ENCODE measurements around the gene DEFB115. TPM values are rescaled to one million over a fixed set of nuclear protein-coding genes. Genes with fewer than 3 reads are reported as not detected.
"Not testable (repeated sequence)": the region's sequence is repeated elsewhere in the genome, so short reads cannot be mapped to it uniquely, and the experiment has no call there.

DEFB115 gene
- not detected for total RNA-seq
- polyA plus RNA-seq (ENCODE audit: insufficient read length in 2 of 2) = not detected
- long read RNA-seq, donor 1 = 0 reads
- long read RNA-seq, donor 2 = 0 reads
- long read RNA-seq, donor 3 = 0 reads
- long read RNA-seq, donor 4 = 0 reads

GRCh38 chr20:31257364-31257763 is at the start of gene DEFB115:
Gene DEFB115, plus strand, starts transcription at chr20:31257664. Its CDS starts 0 bp downstream, at chr20:31257664.
- peaks cover 9% of the 10 kb centered on the region for H3K9me3 ChIP-seq (ENCODE audit: control insufficient read depth, insufficient read depth, low read length)
- H3K27ac ChIP-seq (ENCODE audit: low read depth, low read length) = no peak within 1 kb of the TSS
- H3K4me3 ChIP-seq (ENCODE audit: low read depth, low read length) = no peak within 1 kb of the TSS
- no peaks in the 10 kb centered on the region for H3K36me3 ChIP-seq (ENCODE audit: control insufficient read depth, insufficient read depth, low read length)
- WGBS (ENCODE audit: insufficient coverage) = 100% methylated on average over 1 of the region's 2 CpGs
- H3K4me1 ChIP-seq (ENCODE audit: control insufficient read depth, insufficient read depth, low read length) = no peaks in the 10 kb centered on the region
- no peak for DNase-seq (ENCODE audit: low read depth in 4 of 6, low spot score in 6 of 6)
- no peaks in the 10 kb centered on the region for H3K27me3 ChIP-seq (ENCODE audit: control insufficient read depth, insufficient read depth, low read length)

- Histone ChIP-seq H3K27me3 (ENCODE audit: control insufficient read depth, insufficient read depth, low read length) (no peaks in the 10 kb centered on the region), H3K4me3 (ENCODE audit: low read depth, low read length) (no peak overlapping the region), H3K36me3 (ENCODE audit: control insufficient read depth, insufficient read depth, low read length) (no peaks in the 10 kb centered on the region), H3K4me1 (ENCODE audit: control insufficient read depth, insufficient read depth, low read length) (no peaks in the 10 kb centered on the region), H3K27ac (ENCODE audit: low read depth, low read length) (no peak overlapping the region), H3K9me3 (ENCODE audit: control insufficient read depth, insufficient read depth, low read length) (peaks cover 12% of the 10 kb centered on the region)
- 70% methylated on average over 10 of the region's 10 CpGs for WGBS (ENCODE audit: insufficient coverage)
- DNase-seq (ENCODE audit: low read depth in 4 of 6, low spot score in 6 of 6) = no peak
Measured at GRCh38 chr20:31236953-31237352, 20.5 kb upstream of the DEFB115 start.

GRCh38 chr20:31237763-31238162 is 19.7 kb upstream of the DEFB115 start:
- H3K27me3 ChIP-seq (ENCODE audit: control insufficient read depth, insufficient read depth, low read length) = no peaks in the 10 kb centered on the region
- DNase-seq (ENCODE audit: low read depth in 4 of 6, low spot score in 6 of 6) = no peak
- no peak overlapping the region for H3K27ac ChIP-seq (ENCODE audit: low read depth, low read length)
- WGBS (ENCODE audit: insufficient coverage) = 60% methylated on average over 6 of the region's 6 CpGs
- H3K9me3 ChIP-seq (ENCODE audit: control insufficient read depth, insufficient read depth, low read length) = peaks cover 15% of the 10 kb centered on the region
- H3K4me3 ChIP-seq (ENCODE audit: low read depth, low read length) = no peak overlapping the region
- no peaks in the 10 kb centered on the region for H3K36me3 ChIP-seq (ENCODE audit: control insufficient read depth, insufficient read depth, low read length)
- no peaks in the 10 kb centered on the region for H3K4me1 ChIP-seq (ENCODE audit: control insufficient read depth, insufficient read depth, low read length)

DNA sequence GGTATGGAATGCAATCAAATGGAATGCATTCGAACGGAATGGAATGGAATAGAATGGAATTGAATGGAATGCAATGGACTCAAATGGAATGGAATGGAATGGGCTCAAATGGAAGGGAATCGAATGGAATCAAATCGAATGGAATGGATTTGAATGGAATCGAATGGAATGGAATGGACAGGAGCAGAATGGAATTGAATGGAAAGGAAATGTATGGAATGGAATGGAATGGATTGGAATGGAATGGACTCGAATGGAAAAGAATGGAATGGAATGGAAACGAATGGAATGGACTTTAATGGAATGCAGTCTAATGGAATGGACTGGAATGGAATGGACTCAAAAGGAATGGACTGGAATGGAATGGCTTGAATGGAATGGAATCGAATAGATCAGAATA is 18.3 kb upstream of the DEFB115 start:
- no peak for DNase-seq (ENCODE audit: low read depth in 4 of 6, low spot score in 6 of 6)
- no peak overlapping the region for H3K27ac ChIP-seq (ENCODE audit: low read depth, low read length)
- H3K36me3 ChIP-seq (ENCODE audit: control insufficient read depth, insufficient read depth, low read length) = no peaks in the 10 kb centered on the region
- H3K9me3 ChIP-seq (ENCODE audit: control insufficient read depth, insufficient read depth, low read length) = peaks cover 12% of the 10 kb centered on the region
- H3K27me3 ChIP-seq (ENCODE audit: control insufficient read depth, insufficient read depth, low read length) = no peaks in the 10 kb centered on the region
- no peak overlapping the region for H3K4me3 ChIP-seq (ENCODE audit: low read depth, low read length)
- H3K4me1 ChIP-seq (ENCODE audit: control insufficient read depth, insufficient read depth, low read length) = no peaks in the 10 kb centered on the region
- 65% methylated on average over 8 of the region's 8 CpGs for WGBS (ENCODE audit: insufficient coverage)

DNA sequence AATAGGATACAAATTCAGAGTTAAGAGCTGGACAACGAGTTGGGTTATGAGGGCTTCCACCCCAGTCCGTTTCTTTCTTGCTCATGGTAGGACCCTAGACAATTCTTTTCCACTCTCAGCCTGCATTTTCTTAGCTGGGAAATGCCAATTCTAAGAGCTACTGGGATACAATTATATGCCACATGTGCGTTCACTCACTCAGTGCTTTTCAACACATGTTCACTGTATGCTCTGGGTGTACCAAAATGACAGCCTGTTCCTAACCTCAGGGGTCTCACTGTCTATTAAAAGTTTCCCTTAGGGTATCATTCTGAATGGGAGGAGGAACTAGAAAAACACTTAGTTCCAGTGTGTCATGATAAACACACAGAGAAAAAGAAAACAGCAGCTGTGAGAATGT is 505 bp upstream of the DEFB115 start:
- WGBS (ENCODE audit: insufficient coverage) = 21% methylated on average over 2 of the region's 3 CpGs
- no peaks in the 10 kb centered on the region for H3K4me1 ChIP-seq (ENCODE audit: control insufficient read depth, insufficient read depth, low read length)
- H3K9me3 ChIP-seq (ENCODE audit: control insufficient read depth, insufficient read depth, low read length) = peaks cover 9% of the 10 kb centered on the region
- no peak overlapping the region for H3K4me3 ChIP-seq (ENCODE audit: low read depth, low read length)
- no peaks in the 10 kb centered on the region for H3K27me3 ChIP-seq (ENCODE audit: control insufficient read depth, insufficient read depth, low read length)
- no peaks in the 10 kb centered on the region for H3K36me3 ChIP-seq (ENCODE audit: control insufficient read depth, insufficient read depth, low read length)
- no peak for DNase-seq (ENCODE audit: low read depth in 4 of 6, low spot score in 6 of 6)
- H3K27ac ChIP-seq (ENCODE audit: low read depth, low read length) = no peak overlapping the region

DNA sequence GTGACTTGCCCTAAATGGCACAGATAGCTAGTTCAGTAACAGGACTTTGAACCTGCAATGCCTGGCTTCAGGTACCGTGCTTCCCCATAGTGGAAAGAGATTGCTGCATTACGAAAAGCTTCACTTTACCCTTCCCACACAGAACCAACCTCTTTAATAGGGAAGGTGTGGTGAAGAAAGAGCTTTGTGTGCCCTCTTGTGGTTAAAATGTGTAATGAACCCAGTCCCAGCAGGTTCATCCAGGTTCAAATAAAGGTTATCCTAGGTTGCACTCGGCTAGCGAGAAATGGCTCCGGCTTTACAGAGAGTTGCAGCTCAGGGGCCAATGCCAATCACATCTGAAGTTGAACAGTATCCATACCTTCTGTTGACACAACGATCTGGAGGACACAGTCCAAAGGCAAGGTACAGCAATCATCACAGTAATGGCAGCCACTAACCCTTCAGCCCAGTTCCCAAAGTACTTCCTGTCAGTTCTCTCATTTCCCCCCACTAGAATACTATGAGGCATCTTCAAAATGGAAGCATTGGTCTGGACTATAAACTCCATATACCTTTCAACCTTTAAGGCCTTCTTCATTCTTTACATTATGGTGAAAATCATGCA is 3.0 kb downstream of the DEFB115 start:
- H3K27ac ChIP-seq (ENCODE audit: low read depth, low read length) = no peak overlapping the region
- H3K27me3 ChIP-seq (ENCODE audit: control insufficient read depth, insufficient read depth, low read length) = no peaks in the 10 kb centered on the region
- no peaks in the 10 kb centered on the region for H3K4me1 ChIP-seq (ENCODE audit: control insufficient read depth, insufficient read depth, low read length)
- H3K36me3 ChIP-seq (ENCODE audit: control insufficient read depth, insufficient read depth, low read length) = no peaks in the 10 kb centered on the region
- peaks cover 7% of the 10 kb centered on the region for H3K9me3 ChIP-seq (ENCODE audit: control insufficient read depth, insufficient read depth, low read length)
- no peak for DNase-seq (ENCODE audit: low read depth in 4 of 6, low spot score in 6 of 6)
- H3K4me3 ChIP-seq (ENCODE audit: low read depth, low read length) = no peak overlapping the region
- WGBS (ENCODE audit: insufficient coverage) = 62% methylated on average over 4 of the region's 6 CpGs

GRCh38 chr20:31274441-31274840 is 17.0 kb downstream of the DEFB115 start:
- H3K4me3 ChIP-seq (ENCODE audit: low read depth, low read length) = no peak overlapping the region
- no peak for DNase-seq (ENCODE audit: low read depth in 4 of 6, low spot score in 6 of 6)
- H3K27ac ChIP-seq (ENCODE audit: low read depth, low read length) = no peak overlapping the region
- WGBS (ENCODE audit: insufficient coverage) = 78% methylated on average over 15 of the region's 20 CpGs
- peaks cover 8% of the 10 kb centered on the region for H3K9me3 ChIP-seq (ENCODE audit: control insufficient read depth, insufficient read depth, low read length)
- no peaks in the 10 kb centered on the region for H3K36me3 ChIP-seq (ENCODE audit: control insufficient read depth, insufficient read depth, low read length)
- H3K27me3 ChIP-seq (ENCODE audit: control insufficient read depth, insufficient read depth, low read length) = no peaks in the 10 kb centered on the region
- H3K4me1 ChIP-seq (ENCODE audit: control insufficient read depth, insufficient read depth, low read length) = no peaks in the 10 kb centered on the region

- no peaks in the 10 kb centered on the region for H3K4me1 ChIP-seq (ENCODE audit: control insufficient read depth, insufficient read depth, low read length)
- WGBS (ENCODE audit: insufficient coverage) = 70% methylated on average over 1 of the region's 1 CpG
- H3K27me3 ChIP-seq (ENCODE audit: control insufficient read depth, insufficient read depth, low read length) = no peaks in the 10 kb centered on the region
- no peaks in the 10 kb centered on the region for H3K36me3 ChIP-seq (ENCODE audit: control insufficient read depth, insufficient read depth, low read length)
- no peak overlapping the region for H3K27ac ChIP-seq (ENCODE audit: low read depth, low read length)
- peaks cover 9% of the 10 kb centered on the region for H3K9me3 ChIP-seq (ENCODE audit: control insufficient read depth, insufficient read depth, low read length)
- no peak for DNase-seq (ENCODE audit: low read depth in 4 of 6, low spot score in 6 of 6)
- no peak overlapping the region for H3K4me3 ChIP-seq (ENCODE audit: low read depth, low read length)
Measured at GRCh38 chr20:31278178-31278577, 20.7 kb downstream of the DEFB115 start.

- not testable (repeated sequence) for DNase-seq (ENCODE audit: low read depth in 4 of 6, low spot score in 6 of 6); H3K4me1 ChIP-seq (ENCODE audit: control insufficient read depth, insufficient read depth, low read length); H3K36me3 ChIP-seq (ENCODE audit: control insufficient read depth, insufficient read depth, low read length); H3K9me3 ChIP-seq (ENCODE audit: control insufficient read depth, insufficient read depth, low read length); H3K27ac ChIP-seq (ENCODE audit: low read depth, low read length); H3K27me3 ChIP-seq (ENCODE audit: control insufficient read depth, insufficient read depth, low read length); H3K4me3 ChIP-seq (ENCODE audit: low read depth, low read length)
- WGBS (ENCODE audit: insufficient coverage) = 67% methylated on average over 6 of the region's 7 CpGs
Measured at GRCh38 chr20:31284964-31285363, 27.5 kb downstream of the DEFB115 start.

DNA sequence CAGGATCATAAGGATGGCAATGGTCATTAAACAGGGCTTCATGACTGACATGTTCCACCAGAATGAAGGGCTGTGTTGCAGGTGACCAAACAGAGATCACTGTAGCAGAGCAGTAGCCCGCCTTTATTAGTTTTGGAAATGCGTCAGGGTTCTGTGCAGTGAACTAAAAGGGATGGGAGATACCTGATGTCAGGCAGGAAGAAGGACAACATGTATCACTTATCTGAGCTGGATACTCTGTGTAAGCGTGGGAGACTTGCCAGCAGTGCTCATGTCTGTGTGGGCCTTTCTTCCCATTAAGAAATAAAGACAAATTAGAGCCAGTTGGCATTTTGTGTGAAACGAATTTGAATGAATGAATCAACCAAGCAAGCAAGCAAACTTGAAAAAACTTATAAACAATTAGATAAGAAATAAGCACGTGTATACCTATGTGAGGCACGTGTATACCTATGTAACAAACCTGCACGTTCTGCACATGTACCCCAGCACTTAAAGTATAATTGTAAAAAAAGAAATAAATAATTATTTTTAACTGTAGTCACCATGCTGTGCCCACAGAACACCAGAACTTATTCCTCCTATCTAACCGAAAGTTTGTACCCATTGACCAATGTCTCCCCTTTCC is 51.2 kb downstream of the DEFB115 start, which contains the start of gene DEFB116:
Gene DEFB116 (minus strand): TSS at position 51 of the 628 bp plus-strand sequence. CDS start 0 bp downstream, at position 51.
- Histone ChIP-seq H3K36me3 (ENCODE audit: control insufficient read depth, insufficient read depth, low read length) (no peaks in the 10 kb centered on the region), H3K9me3 (ENCODE audit: control insufficient read depth, insufficient read depth, low read length) (peaks cover 5% of the 10 kb centered on the region), H3K4me1 (ENCODE audit: control insufficient read depth, insufficient read depth, low read length) (no peaks in the 10 kb centered on the region), H3K27ac (ENCODE audit: low read depth, low read length) (no peak within 1 kb of the TSS), H3K27me3 (ENCODE audit: control insufficient read depth, insufficient read depth, low read length) (no peaks in the 10 kb centered on the region), H3K4me3 (ENCODE audit: low read depth, low read length) (no peak within 1 kb of the TSS)
- no peak for DNase-seq (ENCODE audit: low read depth in 4 of 6, low spot score in 6 of 6)
- WGBS (ENCODE audit: insufficient coverage) = 86% methylated on average over 2 of the region's 8 CpGs
